B cell (primary cell): ENCODE results near the gene APLN. TPM values are rescaled to one million over a fixed set of nuclear protein-coding genes. Genes with fewer than 3 reads are reported as not detected.

ENCODE experiments used
- ATAC-seq: fragments of 200-7000 bp; cut with Tn5 transposase; one replicate; pipeline ENCODE4 v1.10.0; 2021; ENCODE audit warnings: low read depth, mild to moderate bottlenecking, moderate number of reproducible peaks, moderate library complexity
- CTCF ChIA-PET: fragments of 350-600 bp; sonication (Branson Sonifier 250); formaldehyde crosslinking; loops from one replicate; lab custom pipeline; 2021; ENCODE audit warnings: antibody characterized with exemption, inconsistent platforms; lab: Charles Lee
- POLR2A ChIA-PET: fragments of 350-600 bp; sonication (Branson Sonifier 250); formaldehyde crosslinking; loops from one replicate; lab custom pipeline; 2021; ENCODE audit warnings: antibody characterized with exemption; lab: Charles Lee
- DNase-seq: peaks from one replicate; pipeline ENCODE4 v3.0.0; 2013
- H2AFZ ChIP-seq: 2 replicates; pipeline ENCODE4 v1.6.1; 2012; ENCODE audit warnings: mild to moderate bottlenecking, low read depth, low read length; ENCODE audit not compliant: insufficient read depth, poor library complexity, severe bottlenecking
- H3K27ac ChIP-seq, 2 donors: 1 replicate in 1 of 2; 2 replicates in 1 of 2; pipeline ENCODE4 v1.5.1; 2012 to 2013; ENCODE audit warnings: low read length in 2 of 2, mild to moderate bottlenecking in 2 of 2, moderate library complexity in 1 of 2
- H3K27me3 ChIP-seq, 4 experiments: fragments of 200-600 bp in 1 of 4; sonication (generic) in 1 of 4; replicated peaks in 1 of 4; 1 replicate in 2 of 4; 2 replicates in 2 of 4; pipeline versions ENCODE4 v1.6.1 to v1.7.0; 2013 to 2016; ENCODE audit warnings: low read length in 3 of 4, mild to moderate bottlenecking in 2 of 4, mixed read lengths in 1 of 4, moderate library complexity in 1 of 4; ENCODE audit not compliant: insufficient read depth in 4 of 4, control insufficient read depth in 3 of 4; ENCODE audit errors: control extremely low read depth in 1 of 4
- H3K36me3 ChIP-seq, 2 experiments: replicated peaks in 1 of 2; 1 replicate in 1 of 2; 2 replicates in 1 of 2; pipeline versions ENCODE4 v1.6.1 to v1.7.1; 2013; ENCODE audit warnings: low read length in 1 of 2; ENCODE audit not compliant: insufficient read depth in 2 of 2, control insufficient read depth in 1 of 2; ENCODE audit errors: control extremely low read depth in 1 of 2, extremely low read depth in 1 of 2
- H3K4me1 ChIP-seq, 2 donors: fragments of 200-600 bp in 1 of 2; sonication (generic) in 1 of 2; 1 replicate in 1 of 2; 2 replicates in 1 of 2; pipeline versions ENCODE4 v1.5.1 to v1.6.1; 2013 to 2017; ENCODE audit warnings: low read length in 2 of 2; ENCODE audit not compliant: control insufficient read depth in 2 of 2, insufficient read depth in 2 of 2
- H3K4me2 ChIP-seq: replicated peaks from 2 replicates; pipeline ENCODE3; 2012; ENCODE audit warnings: mild to moderate bottlenecking, low read depth, low read length; ENCODE audit not compliant: poor library complexity, severe bottlenecking
- H3K4me3 ChIP-seq, 5 experiments: fragments of 200-600 bp in 1 of 5; sonication (generic) in 1 of 5; 1 replicate in 3 of 5; 2 replicates in 2 of 5; pipeline versions ENCODE4 v1.5.1 to v1.7.0; 2011 to 2016; ENCODE audit warnings: low read length in 4 of 5, mild to moderate bottlenecking in 4 of 5, low read depth in 2 of 5, control low read depth in 1 of 5, moderate library complexity in 1 of 5; ENCODE audit not compliant: insufficient read depth in 1 of 5; ENCODE audit errors: control extremely low read depth in 1 of 5, extremely low read depth in 1 of 5
- H3K79me2 ChIP-seq: fragments of 200-600 bp; sonication (generic); one replicate; pipeline ENCODE4 v1.6.0; 2016; ENCODE audit warnings: low read length; ENCODE audit not compliant: control insufficient read depth, insufficient read depth
- H3K9ac ChIP-seq: fragments of 200-600 bp; sonication (generic); 2 replicates; pipeline ENCODE4 v1.6.1; 2017; ENCODE audit warnings: mild to moderate bottlenecking, low read length, moderate library complexity
- H3K9me3 ChIP-seq, 3 donors: one replicate each; pipeline versions ENCODE4 v1.6.1 to v1.7.1; 2013; ENCODE audit warnings: low read length in 2 of 3; ENCODE audit not compliant: control insufficient read depth in 2 of 3, insufficient read depth in 1 of 3; ENCODE audit errors: control extremely low read depth in 1 of 3
- H4K20me1 ChIP-seq: 2 replicates; pipeline ENCODE4 v1.6.0; 2012; ENCODE audit warnings: mild to moderate bottlenecking, low read length; ENCODE audit not compliant: insufficient read depth, control insufficient read depth, poor library complexity, severe bottlenecking
- H3K27ac Mint-ChIP-seq: one replicate; pipeline ENCODE4 v1.8.0; 2021; ENCODE audit warnings: mixed read lengths
- H3K27me3 Mint-ChIP-seq: one replicate; pipeline ENCODE4 v1.8.0; 2021; ENCODE audit warnings: mixed read lengths
- H3K4me1 Mint-ChIP-seq: one replicate; pipeline ENCODE4 v1.8.0; 2021; ENCODE audit warnings: mixed read lengths
- H3K4me3 Mint-ChIP-seq: one replicate; pipeline ENCODE4 v1.8.0; 2021; ENCODE audit warnings: mixed read lengths
- H3K9me3 Mint-ChIP-seq: one replicate; pipeline ENCODE4 v1.8.0; 2022; ENCODE audit warnings: mixed read lengths; ENCODE audit not compliant: insufficient read depth
- CTCF ChIP-seq: fragments of 200-600 bp; IDR thresholded peaks from one replicate; pipeline ENCODE4 v1.8.0; 2022; ENCODE audit warnings: antibody characterized with exemption, mild to moderate bottlenecking
- EZH2 ChIP-seq: IDR thresholded peaks from 2 replicates; pipeline ENCODE4 v1.6.1; 2012; ENCODE audit warnings: borderline replicate concordance, low read depth, mild to moderate bottlenecking, moderate library complexity, low read length; ENCODE audit not compliant: insufficient read depth, poor library complexity, severe bottlenecking
- WGBS: methylation state at CpG from one replicate; pipeline ENCODE4 v1.1.5; 2013; ENCODE audit warnings: missing lambda C conversion rate; ENCODE audit not compliant: insufficient coverage; 5-methylcytosine and 5-hydroxymethylcytosine counted together
- intact Hi-C: fragments of 100-400 bp; cut with micrococcal nuclease; formaldehyde crosslinking; loops from one replicate; pipeline ENCODE4 v1.10.0; 2022
- polyA plus RNA-seq: library from polyadenylated mRNA; depleted of rRNA; stranded (reverse); fragments of >200 nt; gene quantifications from 2 replicates; pipeline ENCODE4 v1.2.3, GENCODE V29; 2012
- total RNA-seq, 2 donors: library from RNA; stranded (reverse); fragments of 120-200 nt in 1 of 2; gene quantifications; 1 replicate in 1 of 2; 2 replicates in 1 of 2; pipeline versions ENCODE4 v1.2.3 to v1.2.4, GENCODE V29; 2013 to 2022

APLN gene
- total and polyA plus RNA-seq, 2 donors (not counting 1 experiment from before 2014, with no cell fraction given), result not detected

GRCh38 chrX:129640737-129641136 is 14.0 kb downstream of the APLN start:
- Histone ChIP-seq H3K27me3 (no peaks in the 10 kb centered on the region), H3K4me2 (no peak overlapping the region), H3K9ac (no peak overlapping the region), H3K27ac (no peak overlapping the region), H3K79me2 (no peaks in the 10 kb centered on the region), H4K20me1 (no peaks in the 10 kb centered on the region), H3K9me3 (peaks cover 0 to 5% (median 0%) of the 10 kb centered on the region in 3 donors), H3K4me3 (no peak overlapping the region), H3K36me3 (no peaks in the 10 kb centered on the region), H2AFZ (no peak overlapping the region), H3K4me1 (peaks cover 0 to 5% of the 10 kb centered on the region in 2 donors)
- ChIA-PET POLR2A (no interaction called here), CTCF (interaction anchor here (1.0 to 7.5 kb wide), 2 partner anchors 21 to 184 kb away, joined by 3 to 73 read pairs; no protein-coding TSS in a partner anchor)
- ATAC-seq, result no peak
- Mint-ChIP-seq H3K9me3 (no peaks in the 10 kb centered on the region), H3K27me3 (no peaks in the 10 kb centered on the region), H3K27ac (no peak overlapping the region), H3K4me1 (peaks cover 2% of the 10 kb centered on the region), H3K4me3 (no peak overlapping the region)
- no CpG with 5 or more reads among the region's 1 CpG for WGBS
- intact Hi-C loops, result no loop called here
- DNase-seq, result no peak
- TF ChIP-seq CTCF (no peak), EZH2 (no peak)

GRCh38 chrX:129638917-129639316 is 15.8 kb downstream of the APLN start:
- H3K36me3 ChIP-seq, result no peaks in the 10 kb centered on the region
- TF ChIP-seq EZH2, result no peak
- H4K20me1 ChIP-seq, result no peaks in the 10 kb centered on the region
- no peaks in the 10 kb centered on the region for H3K27me3 Mint-ChIP-seq
- no peaks in the 10 kb centered on the region for H3K9me3 Mint-ChIP-seq
- peaks cover 0 to 5% of the 10 kb centered on the region in 2 donors for H3K4me1 ChIP-seq
- no peaks in the 10 kb centered on the region for H3K79me2 ChIP-seq
- H3K4me3 ChIP-seq, result no peak overlapping the region
- no peak overlapping the region for H3K27ac ChIP-seq
- no peak for DNase-seq
- intact Hi-C loops, result loop anchor here (5.0 kb wide), 1 partner anchor 288 kb away; no protein-coding TSS in a partner anchor
- H3K27me3 ChIP-seq, result no peaks in the 10 kb centered on the region
- 100% methylated on average over 1 of the region's 8 CpGs for WGBS
- H3K4me3 Mint-ChIP-seq, result no peak overlapping the region
- no peak for ATAC-seq
- no peak overlapping the region for H3K4me2 ChIP-seq
- no peak overlapping the region for H3K9ac ChIP-seq
- POLR2A ChIA-PET, result no interaction called here
- CTCF ChIA-PET, result interaction anchor here (0.6 to 7.5 kb wide), 6 partner anchors 30 to 285 kb away, joined by 3 to 73 read pairs (median 4); no protein-coding TSS in a partner anchor
- peaks cover 0 to 5% (median 0%) of the 10 kb centered on the region in 3 donors for H3K9me3 ChIP-seq
- H3K27ac Mint-ChIP-seq, result no peak overlapping the region
- peaks cover 2% of the 10 kb centered on the region for H3K4me1 Mint-ChIP-seq
- no peak overlapping the region for H2AFZ ChIP-seq
